GM19328 (cell line): ENCODE data around the gene DLK2.
"Not testable (repeated sequence)": the region's sequence is repeated elsewhere in the genome, so short reads cannot be mapped to it uniquely, and the experiment has no call there.

Source experiments
- ATAC-seq: cut with Tn5 transposase; IDR thresholded peaks from one replicate; pipeline ENCODE4 v1.9.1; 2021; ENCODE audit warnings: mild to moderate bottlenecking, moderate library complexity; ENCODE audit not compliant: unreplicated experiment

Gene DLK2, protein sequence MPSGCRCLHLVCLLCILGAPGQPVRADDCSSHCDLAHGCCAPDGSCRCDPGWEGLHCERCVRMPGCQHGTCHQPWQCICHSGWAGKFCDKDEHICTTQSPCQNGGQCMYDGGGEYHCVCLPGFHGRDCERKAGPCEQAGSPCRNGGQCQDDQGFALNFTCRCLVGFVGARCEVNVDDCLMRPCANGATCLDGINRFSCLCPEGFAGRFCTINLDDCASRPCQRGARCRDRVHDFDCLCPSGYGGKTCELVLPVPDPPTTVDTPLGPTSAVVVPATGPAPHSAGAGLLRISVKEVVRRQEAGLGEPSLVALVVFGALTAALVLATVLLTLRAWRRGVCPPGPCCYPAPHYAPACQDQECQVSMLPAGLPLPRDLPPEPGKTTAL

GRCh38 chr6:43455531-43456428 lies at the start of gene DLK2:
Gene DLK2, minus strand, starts transcription at chr6:43455548. Its CDS starts 723 bp downstream, at chr6:43454825.
- ATAC-seq = no peak

DNA sequence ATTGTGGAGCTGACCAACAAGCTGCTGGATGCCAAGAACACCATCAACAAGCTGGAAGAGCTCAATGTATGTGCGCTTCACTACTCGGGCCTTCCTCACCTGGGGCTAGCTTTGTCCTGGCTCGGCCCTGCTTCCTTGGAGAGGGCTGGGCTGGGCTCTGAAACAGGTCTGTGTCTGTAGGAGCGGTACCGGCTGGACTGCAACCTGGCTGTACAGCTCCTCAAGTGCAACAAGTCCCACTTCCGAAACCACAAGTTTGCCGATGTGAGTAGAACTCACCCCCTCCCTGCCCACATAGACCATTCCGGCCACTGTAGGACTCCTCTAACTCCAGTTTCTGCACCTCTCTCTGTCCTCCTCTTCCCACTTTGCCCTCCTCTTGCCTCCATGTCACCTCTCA lies 48.1 kb upstream of the DLK2 start:
- ATAC-seq = no peak

DNA sequence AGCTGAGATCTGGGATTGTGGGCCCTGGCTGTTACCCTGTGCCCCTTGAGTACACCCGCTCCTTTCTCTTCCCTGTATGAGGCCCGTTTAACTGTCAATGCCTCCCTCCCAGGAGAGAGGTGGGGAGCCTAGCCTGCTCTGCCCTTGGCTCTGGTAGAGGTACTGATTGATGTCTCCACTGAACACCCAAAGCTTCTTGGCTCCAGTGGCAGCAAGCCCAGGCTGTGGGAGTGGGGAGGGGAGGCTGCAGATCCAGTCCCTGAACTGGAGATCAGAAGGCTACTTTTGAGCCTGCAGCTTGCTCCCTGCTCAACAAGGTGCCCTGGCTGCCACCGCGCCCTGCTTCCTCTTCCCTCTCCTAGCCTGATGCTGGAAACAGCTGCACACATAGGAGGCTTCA lies 47.3 kb upstream of the DLK2 start:
- ATAC-seq = no peak

- no peak for ATAC-seq
These were observed 45.6 kb upstream of the DLK2 start for GRCh38 chr6:43500921-43501320.

GRCh38 chr6:43499028-43499815 lies 43.9 kb upstream of the DLK2 start:
- no peak for ATAC-seq

DNA sequence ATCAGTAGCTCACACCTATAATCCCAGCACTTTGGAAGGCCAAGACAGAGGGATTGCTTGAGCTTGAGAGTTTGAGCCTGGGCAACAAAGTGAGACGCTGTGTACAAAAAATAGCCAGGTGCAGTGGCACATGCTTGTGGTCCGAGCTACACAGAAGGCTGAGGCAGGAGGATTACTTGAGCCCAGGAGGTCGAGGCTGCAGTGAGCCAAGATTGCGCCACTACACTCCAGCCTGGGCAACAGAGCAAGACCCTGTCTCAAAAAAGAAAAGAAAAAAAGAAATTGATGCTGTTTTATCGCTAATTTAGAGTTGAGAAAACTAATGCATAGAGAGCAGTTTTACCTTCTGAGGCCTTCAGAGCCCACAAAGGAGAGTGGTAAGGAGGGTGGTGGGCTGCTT lies 42.9 kb upstream of the DLK2 start:
- ATAC-seq = not testable (repeated sequence)

GRCh38 chr6:43497689-43498088 lies 42.3 kb upstream of the DLK2 start:
- ATAC-seq = no peak

GRCh38 chr6:43497129-43497396 lies 41.7 kb upstream of the DLK2 start:
- no peak for ATAC-seq

DNA sequence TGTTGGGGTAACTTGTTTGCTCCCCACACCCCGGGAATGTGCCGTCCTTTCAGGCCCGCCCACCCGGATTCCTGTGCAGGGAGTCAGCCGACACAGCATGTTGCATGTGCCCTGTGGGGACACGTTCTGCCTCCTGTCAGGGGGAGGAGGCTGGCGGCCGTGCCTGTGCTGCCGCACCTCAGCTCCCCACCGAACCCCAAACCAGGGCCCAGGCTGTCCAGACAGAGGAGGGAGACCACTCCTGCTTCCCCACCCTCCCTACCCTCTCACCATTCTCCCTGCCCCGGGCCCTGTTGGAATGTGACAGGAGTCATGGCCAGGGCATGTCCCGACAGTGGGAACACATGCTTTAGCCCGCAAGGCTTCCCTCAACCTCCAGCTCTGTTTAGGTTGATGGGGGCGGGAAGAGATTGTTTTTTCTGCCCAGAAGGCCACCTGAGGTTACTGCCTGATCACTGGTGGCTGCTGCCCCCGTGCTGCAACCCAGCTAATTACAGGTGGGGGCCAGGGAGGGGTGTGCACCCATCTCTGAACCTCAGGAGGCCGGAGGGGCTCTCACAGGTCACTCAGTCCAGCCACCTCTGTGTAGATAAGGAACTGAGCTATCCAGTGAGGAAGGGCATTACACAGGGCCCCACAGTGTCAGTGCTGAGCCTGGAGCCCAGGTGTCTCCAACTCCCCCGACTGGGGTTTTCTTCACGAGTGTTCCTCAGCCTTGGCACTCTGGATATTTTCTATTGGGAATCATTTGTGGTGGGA lies 41.2 kb upstream of the DLK2 start:
- ATAC-seq = no peak

DNA sequence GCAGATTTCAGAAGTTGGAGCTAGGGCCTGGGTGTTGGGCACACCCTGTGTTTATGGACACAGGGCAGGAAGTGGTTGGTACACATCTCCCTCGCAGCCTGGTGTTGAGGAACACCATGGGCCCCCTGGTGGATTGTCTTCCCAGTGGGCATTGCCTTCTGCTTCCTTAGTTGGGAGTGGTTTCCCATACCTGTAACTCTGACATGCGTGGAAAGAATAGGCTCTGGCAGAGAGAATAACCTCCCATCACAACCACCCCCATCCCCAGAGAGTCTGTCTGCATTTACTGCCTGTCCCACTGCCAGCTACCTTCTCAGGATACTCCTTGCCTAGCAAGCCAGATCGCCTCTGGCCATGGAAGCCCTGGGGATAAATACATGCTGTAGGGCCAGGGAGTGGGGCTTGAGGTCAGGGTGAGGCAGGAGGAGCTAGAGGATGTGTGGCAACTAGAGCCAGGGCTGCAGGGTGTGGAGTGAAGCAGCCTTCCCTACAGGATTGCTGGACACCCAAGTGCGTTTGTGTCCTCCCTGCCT lies 40.1 kb upstream of the DLK2 start:
- no peak for ATAC-seq

DNA sequence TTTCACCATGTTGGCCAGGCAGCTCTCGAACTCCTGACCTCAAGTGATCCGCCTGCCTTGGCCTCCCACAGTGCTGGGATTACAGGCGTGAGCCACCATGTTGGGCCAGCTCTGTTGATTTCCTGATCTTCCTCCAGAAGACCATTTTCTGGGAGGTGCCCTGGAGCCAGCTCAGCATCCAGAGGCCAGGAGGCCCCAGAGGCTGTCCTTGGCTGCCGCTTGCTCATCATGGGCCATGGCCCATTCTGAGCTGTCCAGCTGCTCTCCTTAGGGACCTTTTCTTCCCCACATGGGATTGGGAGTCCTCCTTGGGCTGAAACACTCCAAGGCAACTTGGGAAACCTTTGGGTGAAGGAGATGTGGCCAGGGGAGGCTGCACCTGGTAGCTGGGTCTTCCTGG lies 39.4 kb upstream of the DLK2 start:
- no peak for ATAC-seq

- ATAC-seq = no peak
These were observed 39.0 kb upstream of the DLK2 start for GRCh38 chr6:43494321-43494720.

DNA sequence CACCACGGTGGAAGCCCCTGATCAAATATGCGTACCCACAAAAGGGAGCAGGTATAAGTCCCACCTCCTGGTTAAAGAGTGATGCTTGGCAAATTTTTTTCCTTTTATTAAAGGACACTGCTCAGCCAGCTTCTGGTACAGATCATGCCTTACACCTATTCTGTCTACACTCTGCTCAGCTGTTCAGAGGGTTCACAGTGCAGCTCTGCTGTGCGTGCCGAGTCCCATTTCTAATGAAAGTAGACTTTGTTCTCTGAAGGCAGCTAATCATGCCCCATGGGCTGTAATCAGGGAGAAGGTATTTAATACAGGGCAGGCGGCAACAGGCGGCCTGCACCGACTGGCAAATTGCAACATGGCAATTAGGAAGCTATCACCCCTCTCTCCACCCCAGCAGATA lies 38.5 kb upstream of the DLK2 start:
- no peak for ATAC-seq

DNA sequence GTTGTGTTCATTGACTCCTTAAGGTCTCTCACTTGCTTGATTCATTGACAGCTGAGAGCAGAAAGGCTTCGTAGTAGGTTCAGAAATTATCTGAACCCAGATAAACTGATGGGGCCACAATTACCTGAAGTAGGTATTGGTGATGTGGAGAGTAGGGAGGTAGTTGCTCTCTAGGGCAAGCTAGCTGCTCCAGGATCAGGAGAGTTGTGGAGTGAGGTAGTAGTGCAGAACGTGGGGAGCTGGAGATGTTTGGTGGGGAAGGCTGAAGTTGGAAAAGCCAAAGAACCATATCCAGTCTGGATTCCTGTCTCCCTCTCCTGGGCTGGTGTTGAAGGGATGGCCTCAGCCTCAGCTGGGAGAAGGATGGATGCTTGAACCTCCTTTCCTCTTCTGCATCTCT lies 37.9 kb upstream of the DLK2 start:
- no peak for ATAC-seq

GRCh38 chr6:43492673-43493072 lies 37.3 kb upstream of the DLK2 start:
- no peak for ATAC-seq

DNA sequence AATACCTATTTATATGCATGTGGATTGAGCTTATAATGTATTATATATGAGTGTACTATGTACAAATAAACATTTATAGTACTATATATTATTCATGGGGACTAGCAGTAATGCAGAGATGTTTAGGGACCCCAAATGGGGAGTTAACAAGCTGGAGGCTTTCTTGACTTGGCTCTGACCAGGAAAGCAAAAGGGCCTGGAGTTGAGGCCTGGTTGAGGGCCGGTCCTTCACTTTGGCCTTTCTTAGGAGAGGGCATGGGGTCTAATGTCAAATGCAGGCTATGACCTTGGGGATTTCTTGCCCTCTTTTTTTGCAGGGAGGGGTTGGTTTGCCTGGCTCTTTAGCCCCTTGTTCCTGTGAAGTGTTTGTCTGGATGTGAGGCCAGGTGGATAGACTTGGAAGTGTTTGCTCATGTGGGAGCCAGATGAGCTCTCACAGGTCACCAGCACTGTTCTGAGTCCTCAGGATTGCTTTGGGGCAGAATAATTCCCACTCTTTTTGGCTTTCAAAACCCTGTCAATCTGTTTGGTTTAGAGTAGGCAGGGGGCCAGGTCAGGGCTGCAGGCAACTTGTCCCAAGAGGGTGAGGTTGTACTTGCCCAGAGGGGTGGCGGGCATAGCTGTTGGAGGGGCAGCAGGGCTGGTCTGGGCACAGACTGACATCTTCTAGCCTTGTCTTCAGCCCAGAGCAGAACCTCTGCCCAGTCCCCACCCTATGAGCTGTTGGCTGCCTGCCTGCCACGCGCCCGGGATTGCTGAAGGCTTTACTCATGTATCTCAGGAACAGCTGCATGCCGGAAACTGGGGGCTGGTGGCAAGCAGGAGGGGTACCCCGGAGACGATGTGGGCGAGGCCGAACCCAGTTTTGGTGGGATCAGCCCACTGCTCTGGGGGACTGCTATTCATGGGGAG lies 36.7 kb upstream of the DLK2 start:
- ATAC-seq = no peak

DNA sequence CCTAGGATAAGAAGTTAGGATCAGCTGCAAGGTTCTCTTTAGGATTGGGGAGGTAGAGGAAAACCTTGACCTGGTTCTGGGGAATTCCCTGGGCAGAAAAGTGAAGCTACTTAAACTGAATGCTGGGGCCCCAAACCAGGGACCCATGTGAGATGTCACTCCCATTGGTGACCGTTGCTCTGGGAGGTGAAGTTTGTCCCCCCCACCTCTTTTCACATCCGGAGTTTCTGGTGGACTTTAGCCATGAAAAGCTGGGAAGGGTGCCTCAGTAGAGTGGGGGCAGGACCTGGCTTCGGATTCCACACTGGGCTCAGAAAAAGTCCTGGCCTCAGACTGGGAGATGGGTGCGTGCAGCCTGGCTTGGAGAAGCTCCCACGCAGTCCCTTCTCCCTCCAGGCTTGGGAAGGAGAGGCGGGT lies 35.2 kb upstream of the DLK2 start:
- no peak for ATAC-seq

GRCh38 chr6:43489277-43490072 lies 34.1 kb upstream of the DLK2 start:
- ATAC-seq = no peak
